Measurements from ENCODE around the gene ZNF747. TPM values are rescaled to one million over a fixed set of nuclear protein-coding genes. Genes with fewer than 3 reads are reported as not detected.

Gene ZNF747
- total RNA-seq: 3.9 and 8.4 TPM in 2 replicates

DNA sequence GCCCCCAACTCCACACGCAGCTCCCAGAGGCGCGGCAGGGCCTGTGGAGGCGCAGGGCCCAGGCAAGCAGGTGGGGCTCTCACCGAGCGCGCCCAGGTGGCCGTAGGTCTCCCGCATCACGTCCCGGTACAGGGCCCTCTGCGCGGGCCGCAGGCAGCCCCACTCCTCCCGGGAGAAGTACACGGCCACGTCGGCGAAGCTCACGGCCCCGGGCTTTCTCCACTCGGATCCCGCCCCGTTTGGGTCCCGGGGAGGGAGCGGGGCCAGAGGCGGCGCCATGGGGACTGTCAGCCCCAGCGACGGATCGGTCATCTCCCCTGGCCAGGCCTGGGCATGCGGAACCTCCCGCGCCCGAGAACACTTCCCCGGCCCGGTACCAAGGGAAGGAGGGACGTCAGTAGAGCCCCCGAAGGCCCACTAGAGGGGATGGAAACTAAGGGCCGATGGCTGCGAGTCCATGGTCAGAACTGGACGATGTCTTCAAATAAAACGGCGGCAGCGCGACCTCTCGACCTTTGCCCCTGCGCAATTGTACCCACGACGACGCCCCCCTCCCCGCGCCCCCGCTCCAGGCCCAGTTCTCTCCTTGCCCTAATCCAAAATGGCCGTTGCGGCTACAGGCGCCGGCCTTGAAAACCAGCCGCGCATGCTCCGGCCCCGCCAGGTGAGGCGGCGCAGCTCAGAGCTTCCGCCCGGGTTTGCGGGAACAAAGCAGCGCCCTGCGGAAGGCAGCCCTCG is at the start of gene ZNF747:
Gene ZNF747, minus strand, starts transcription at position 491 of the 738 bp plus-strand sequence. Its CDS starts 179 bp downstream, at position 312.

GRCh38 chr16:30571445-30572322 is 37.0 kb upstream of the ZNF747 start, which contains the start of gene ZNF688:
Gene ZNF688 (minus strand): TSS chr16:30571714. CDS start chr16:30571629, 85 bp downstream.

GRCh38 chr16:30557957-30558788 is 23.5 kb upstream of the ZNF747 start, which contains the start of gene ZNF764:
Gene ZNF764 (minus strand): TSS chr16:30558374. CDS start chr16:30558182, 192 bp downstream.

DNA sequence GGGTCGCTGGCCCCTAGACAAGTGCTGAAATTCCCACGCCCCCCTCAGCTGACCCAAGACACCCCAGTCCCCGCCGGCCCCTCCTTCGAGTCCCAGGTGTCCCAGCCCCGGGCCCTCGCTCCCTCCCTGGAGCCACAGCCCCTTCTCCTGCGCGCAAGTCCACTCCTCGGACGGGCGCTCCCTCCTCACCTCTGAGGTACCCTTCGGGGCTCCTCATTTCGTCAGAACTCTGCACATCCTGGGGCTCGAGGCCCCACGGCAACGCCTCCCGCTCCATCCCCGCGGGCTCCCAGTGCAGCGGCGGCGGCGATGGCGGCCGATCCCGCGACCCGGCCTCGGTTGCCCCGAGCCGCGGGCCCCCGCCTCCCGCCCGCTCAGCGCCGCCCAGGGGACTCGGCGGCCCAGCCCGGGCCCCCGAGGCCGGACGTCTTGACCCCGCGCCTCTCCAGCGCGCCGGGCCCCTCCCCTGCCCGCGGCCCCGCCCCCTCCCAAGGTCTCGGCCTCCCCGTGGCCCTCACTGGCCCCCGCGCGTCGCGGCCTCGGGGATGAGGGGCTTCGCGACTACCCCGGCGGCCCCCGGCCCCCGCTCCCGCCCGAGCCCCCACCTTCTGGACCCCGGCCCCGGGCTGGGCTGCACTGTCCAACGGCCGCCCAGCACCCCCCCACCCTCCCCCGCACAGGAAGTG is 8.4 kb downstream of the ZNF747 start, which contains the start of gene ZNF768:
Gene ZNF768, minus strand, starts transcription at position 430 of the 686 bp plus-strand sequence. Its CDS starts 153 bp downstream, at position 277.

Other genes with a start within 250 kb of the ZNF747 start
- gene CD2BP2, start 179.6 kb downstream of the ZNF747 start, total RNA-seq: 42.1 and 51.8 TPM in 2 replicates
- gene TBC1D10B, start 164.4 kb downstream of the ZNF747 start, total RNA-seq: 26.9 and 47.2 TPM in 2 replicates
- gene MYL11, start 160.1 kb downstream of the ZNF747 start, total RNA-seq: 0.97 TPM in 1 of 2 replicates, not detected in the other
- 0.50 TPM in 1 of 2 replicates, not detected in the other for gene SEPTIN1, start 152.3 kb downstream of the ZNF747 start, total RNA-seq
- gene ZNF48, start 139.4 kb downstream of the ZNF747 start, total RNA-seq: 9.1 and 13.3 TPM in 2 replicates
- gene ZNF771, start 127.3 kb downstream of the ZNF747 start, total RNA-seq: 7.8 and 9.0 TPM in 2 replicates
- gene DCTPP1, start 104.8 kb downstream of the ZNF747 start, total RNA-seq: 29.2 and 37.9 TPM in 2 replicates
- 11.2 and 18.0 TPM in 2 replicates for gene SEPHS2, start 89.0 kb downstream of the ZNF747 start, total RNA-seq
- gene ITGAL, start 62.1 kb downstream of the ZNF747 start, total RNA-seq: not detected in 2 replicates
- 9.4 and 13.2 TPM in 2 replicates for gene ZNF768, start 8.3 kb downstream of the ZNF747 start, total RNA-seq
- gene ZNF764, start 23.5 kb upstream of the ZNF747 start, total RNA-seq: 2.8 and 3.5 TPM in 2 replicates
- 9.1 and 10.6 TPM in 2 replicates for gene ZNF688, start 36.9 kb upstream of the ZNF747 start, total RNA-seq
- gene ZNF785, start 50.8 kb upstream of the ZNF747 start, total RNA-seq: 6.8 and 10.0 TPM in 2 replicates
- 2.9 and 4.0 TPM in 2 replicates for gene ZNF689, start 75.5 kb upstream of the ZNF747 start, total RNA-seq
- 5.8 and 8.1 TPM in 2 replicates for gene PRR14, start 116.1 kb upstream of the ZNF747 start, total RNA-seq
- 13.3 and 18.6 TPM in 2 replicates for gene FBRS, start 123.6 kb upstream of the ZNF747 start, total RNA-seq
- gene SRCAP, start 164.3 kb upstream of the ZNF747 start, total RNA-seq: 20.4 and 51.7 TPM in 2 replicates
- 10.7 and 15.0 TPM in 2 replicates for gene PHKG2, start 213.6 kb upstream of the ZNF747 start, total RNA-seq
- 0.65 and 0.82 TPM in 2 replicates for gene CFAP119, start 227.2 kb upstream of the ZNF747 start, total RNA-seq
- 42.7 and 67.6 TPM in 2 replicates for gene RNF40, start 227.5 kb upstream of the ZNF747 start, total RNA-seq